Activated CD8-positive, alpha-beta T cell treated with anti-CD3 and anti-CD28 coated beads for 36 hours (primary cell): Measurements from ENCODE around the gene EGF. TPM values are rescaled to one million over a fixed set of nuclear protein-coding genes. Genes with fewer than 3 reads are reported as not detected.

Experiments used
- ATAC-seq: fragments of 200-7000 bp; cut with Tn5 transposase; one replicate; pipeline ENCODE4 v1.10.0; 2021; ENCODE audit warnings: mild to moderate bottlenecking, moderate library complexity
- CTCF ChIA-PET: fragments of 350-600 bp; sonication (Branson Sonifier 250); formaldehyde crosslinking; loops from one replicate; lab custom pipeline; 2021; ENCODE audit warnings: antibody characterized with exemption; lab: Charles Lee
- POLR2A ChIA-PET: fragments of 350-600 bp; sonication (Branson Sonifier 250); formaldehyde crosslinking; loops from one replicate; lab custom pipeline; 2021; ENCODE audit warnings: antibody characterized with exemption; lab: Charles Lee
- DNase-seq: peaks from one replicate; pipeline ENCODE4 v3.0.0-alpha.2; 2020
- H3K27ac Mint-ChIP-seq: one replicate; pipeline ENCODE4 v1.8.0; 2021; ENCODE audit warnings: mild to moderate bottlenecking, mixed read lengths
- H3K27me3 Mint-ChIP-seq: one replicate; pipeline ENCODE4 v1.8.0; 2021; ENCODE audit warnings: mixed read lengths
- H3K36me3 Mint-ChIP-seq: one replicate; pipeline ENCODE4 v1.8.0; 2021; ENCODE audit warnings: low read depth, mixed read lengths
- H3K4me1 Mint-ChIP-seq: one replicate; pipeline ENCODE4 v1.8.0; 2021; ENCODE audit warnings: low read depth, mixed read lengths
- H3K4me3 Mint-ChIP-seq: one replicate; pipeline ENCODE4 v1.8.0; 2021; ENCODE audit warnings: mild to moderate bottlenecking, moderate library complexity, mixed read lengths
- H3K9me3 Mint-ChIP-seq: one replicate; pipeline ENCODE4 v1.8.0; 2021; ENCODE audit warnings: mixed read lengths
- CTCF ChIP-seq: fragments of 200-600 bp; IDR thresholded peaks from one replicate; pipeline ENCODE4 v1.8.0; 2022; ENCODE audit warnings: antibody characterized with exemption, mild to moderate bottlenecking
- intact Hi-C: fragments of 100-400 bp; cut with micrococcal nuclease; formaldehyde crosslinking; loops from one replicate; pipeline ENCODE4 v1.10.0; 2022
- total RNA-seq, 2 experiments: library from RNA; stranded (reverse); gene quantifications; one replicate each; pipeline ENCODE4 v1.2.3, GENCODE V29; 2021

EGF gene
- total RNA-seq, 2 experiments from 2014 or later: not detected

GRCh38 chr4:110055158-110055768 is 142.6 kb downstream of the EGF start:
- no peaks in the 10 kb centered on the region for H3K9me3 Mint-ChIP-seq
- ChIA-PET POLR2A (interaction anchor here (1.0 kb wide), 1 partner anchor 143 kb away, joined by 4 read pairs; the partner anchor contains the start of gene ELOVL6), CTCF (interaction anchor here (0.9 to 1.8 kb wide), 6 partner anchors 8 to 455 kb away, joined by 3 to 5 read pairs (median 4); no protein-coding TSS in a partner anchor)
- no peaks in the 10 kb centered on the region for H3K36me3 Mint-ChIP-seq
- TF ChIP-seq CTCF: no peak
- H3K27ac Mint-ChIP-seq: peak overlapping the region; percentile 24
- ATAC-seq (peak; percentile 79), DNase-seq (peak; percentile 46)
- H3K27me3 Mint-ChIP-seq: no peaks in the 10 kb centered on the region
- no peak overlapping the region for H3K4me3 Mint-ChIP-seq
- intact Hi-C loops: loop anchor here (5.0 kb wide), 2 partner anchors 37 to 152 kb away; no protein-coding TSS in a partner anchor
- peaks cover 26% of the 10 kb centered on the region for H3K4me1 Mint-ChIP-seq

DNA sequence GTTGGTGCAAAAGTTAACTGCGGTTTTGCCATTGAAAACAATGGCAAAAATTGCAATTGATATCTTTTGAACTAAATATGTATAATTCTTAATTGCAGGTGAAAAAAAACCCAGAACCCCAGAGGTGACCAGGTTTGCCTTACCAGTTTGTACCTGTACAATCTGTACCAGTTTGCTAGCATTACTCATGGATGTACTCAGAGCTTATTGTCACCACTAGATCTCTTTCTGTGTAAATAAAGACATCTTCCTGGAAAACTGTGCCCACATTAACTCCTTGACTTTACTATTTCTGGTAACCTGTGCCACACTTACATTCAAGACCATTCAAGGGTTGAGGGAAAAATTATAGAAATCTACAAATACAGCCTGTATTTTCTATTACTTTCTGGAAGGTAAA is 146.0 kb downstream of the EGF start:
- no peak for DNase-seq
- H3K27me3 Mint-ChIP-seq: no peaks in the 10 kb centered on the region
- no peak overlapping the region for H3K4me3 Mint-ChIP-seq
- H3K36me3 Mint-ChIP-seq: no peaks in the 10 kb centered on the region
- TF ChIP-seq CTCF: no peak
- H3K27ac Mint-ChIP-seq: peak overlapping the region; percentile 81
- peaks cover 37% of the 10 kb centered on the region for H3K4me1 Mint-ChIP-seq
- H3K9me3 Mint-ChIP-seq: no peaks in the 10 kb centered on the region
- ATAC-seq: peak; percentile 20
- intact Hi-C loops: loop anchor here (5.0 kb wide), 2 partner anchors 34 to 149 kb away; no protein-coding TSS in a partner anchor
- POLR2A ChIA-PET: interaction anchor here (1.0 to 1.6 kb wide), 2 partner anchors 138 to 140 kb away, joined by 3 to 6 read pairs; partner anchors contain the start of gene ELOVL6
- CTCF ChIA-PET: interaction anchor here (1.0 to 8.3 kb wide), 3 partner anchors 8 to 152 kb away, joined by 3 to 51 read pairs (median 3); no protein-coding TSS in a partner anchor

- ChIA-PET POLR2A (interaction anchor here (1.0 to 1.6 kb wide), 2 partner anchors 137 to 139 kb away, joined by 3 to 6 read pairs; partner anchors contain the start of gene ELOVL6), CTCF (interaction anchor here (0.8 to 8.3 kb wide), 3 partner anchors 9 to 458 kb away, joined by 3 to 51 read pairs (median 3); no protein-coding TSS in a partner anchor)
- no peak for TF ChIP-seq CTCF
- H3K4me3 Mint-ChIP-seq: peak overlapping the region; percentile 24
- H3K36me3 Mint-ChIP-seq: no peaks in the 10 kb centered on the region
- H3K4me1 Mint-ChIP-seq: peaks cover 37% of the 10 kb centered on the region
- ATAC-seq (peak; percentile 65), DNase-seq (peak; percentile 7)
- H3K27me3 Mint-ChIP-seq: no peaks in the 10 kb centered on the region
- intact Hi-C loops: loop anchor here (5.0 kb wide), 2 partner anchors 33 to 148 kb away; no protein-coding TSS in a partner anchor
- no peaks in the 10 kb centered on the region for H3K9me3 Mint-ChIP-seq
- peak overlapping the region; percentile 81 for H3K27ac Mint-ChIP-seq
Measured at GRCh38 chr4:110059556-110060191, 147.0 kb downstream of the EGF start.

GRCh38 chr4:110061076-110061475 is 148.4 kb downstream of the EGF start:
- ChIA-PET CTCF (interaction anchor here (8.3 kb wide), 1 partner anchor 10 kb away, joined by 51 read pairs; no protein-coding TSS in a partner anchor), POLR2A (no interaction called here)

More at GRCh38 chr4:110061076-110061475, 148.4 kb downstream of the EGF start:
- intact Hi-C loops: no loop called here
- Mint-ChIP-seq H3K36me3 (no peaks in the 10 kb centered on the region), H3K9me3 (no peaks in the 10 kb centered on the region), H3K27me3 (no peaks in the 10 kb centered on the region), H3K4me3 (no peak overlapping the region), H3K27ac (no peak overlapping the region), H3K4me1 (peaks cover 28% of the 10 kb centered on the region)
- DNase-seq (no peak), ATAC-seq (no peak)
- no peak for TF ChIP-seq CTCF

Other genes starting within 250 kb of the EGF start
- gene CASP6, start 209.4 kb upstream of the EGF start, total RNA-seq: 10 to 100 TPM; 19.1 to 28.3 TPM
- gene PLA2G12A, start 182.8 kb upstream of the EGF start, total RNA-seq: 10 to 100 TPM; 32.0 to 35.6 TPM
- not detected for gene CFI, start 110.9 kb upstream of the EGF start, total RNA-seq
- 10 to 100 TPM; 36.4 to 42.1 TPM for gene GAR1, start 97.1 kb upstream of the EGF start, total RNA-seq
- gene RRH, start 84.9 kb upstream of the EGF start, total RNA-seq: not detected
- under 1 TPM; 0.13 to 0.16 TPM for gene LRIT3, start 64.8 kb upstream of the EGF start, total RNA-seq